Mesendoderm (in vitro differentiated cells): ENCODE data around the gene RABGAP1L.

Source experiments
- DNase-seq: peaks from one replicate; pipeline ENCODE4 v3.0.0; 2013
- H2AK5ac ChIP-seq: 2 replicates; pipeline ENCODE4 v1.6.1; 2013; ENCODE audit warnings: low read length, inconsistent platforms
- H2BK120ac ChIP-seq: 2 replicates; pipeline ENCODE4 v1.6.1; 2013; ENCODE audit warnings: low read depth, mild to moderate bottlenecking, low read length, moderate library complexity, mixed read lengths
- H2BK15ac ChIP-seq: replicated peaks from 2 replicates; pipeline ENCODE4 v1.6.1; 2013; ENCODE audit warnings: low read depth, mild to moderate bottlenecking, moderate library complexity
- H2BK5ac ChIP-seq: 2 replicates; pipeline ENCODE4 v1.6.1; 2013; ENCODE audit warnings: low read length, inconsistent platforms
- H3K18ac ChIP-seq: 2 replicates; pipeline ENCODE4 v1.6.1; 2013; ENCODE audit warnings: mild to moderate bottlenecking, low read length, mixed read lengths
- H3K23ac ChIP-seq: one replicate; pipeline ENCODE4 v1.6.1; 2013; ENCODE audit warnings: low read length
- H3K27ac ChIP-seq: 2 replicates; pipeline ENCODE4 v1.5.1; 2013; ENCODE audit warnings: low read depth, mild to moderate bottlenecking, inconsistent platforms, low read length, moderate library complexity
- H3K27me3 ChIP-seq: 2 replicates; pipeline ENCODE4 v1.6.1; 2013; ENCODE audit warnings: low read length, control low read depth, mild to moderate bottlenecking, inconsistent platforms; ENCODE audit not compliant: insufficient read depth, poor library complexity
- H3K36me3 ChIP-seq: 2 replicates; pipeline ENCODE4 v1.6.1; 2013; ENCODE audit warnings: low read length, inconsistent platforms; ENCODE audit not compliant: control insufficient read depth, insufficient read depth
- H3K4ac ChIP-seq: one replicate; pipeline ENCODE4 v1.6.1; 2013; ENCODE audit warnings: low read depth, mild to moderate bottlenecking, low read length, moderate library complexity
- H3K4me1 ChIP-seq: 2 replicates; pipeline ENCODE4 v1.6.1; 2013; ENCODE audit warnings: low read depth, low read length, inconsistent platforms; ENCODE audit not compliant: control insufficient read depth
- H3K4me2 ChIP-seq: 2 replicates; pipeline ENCODE4 v1.6.1; 2013; ENCODE audit warnings: low read length
- H3K4me3 ChIP-seq: 2 replicates; pipeline ENCODE4 v1.5.1; 2013; ENCODE audit warnings: mild to moderate bottlenecking, low read length
- H3K56ac ChIP-seq: one replicate; pipeline ENCODE4 v1.6.1; 2013; ENCODE audit warnings: low read length
- H3K79me1 ChIP-seq: 2 replicates; pipeline ENCODE4 v1.6.1; 2013; ENCODE audit warnings: low read length, inconsistent platforms
- H3K79me2 ChIP-seq: 2 replicates; pipeline ENCODE4 v1.6.1; 2013; ENCODE audit warnings: mild to moderate bottlenecking, low read length; ENCODE audit not compliant: control insufficient read depth, insufficient read depth
- H3K9ac ChIP-seq: 2 replicates; pipeline ENCODE4 v1.6.1; 2013; ENCODE audit warnings: low read length, inconsistent platforms
- H4K5ac ChIP-seq: one replicate; pipeline ENCODE4 v1.6.1; 2013; ENCODE audit warnings: low read length
- H4K8ac ChIP-seq: one replicate; pipeline ENCODE4 v1.6.1; 2013; ENCODE audit warnings: low read depth, mild to moderate bottlenecking, control low read depth, low read length, moderate library complexity
- WGBS: extraction: QIAGEN DNeasy Blood & Tissue Kit; methylation state at CpG from one replicate; pipeline ENCODE4 v1.1.7; 2013; ENCODE audit warnings: low lambda C conversion rate, missing lambda C conversion rate; ENCODE audit not compliant: insufficient coverage; ENCODE audit errors: extremely low coverage; 5-methylcytosine and 5-hydroxymethylcytosine counted together

Gene RABGAP1L

GRCh38 chr1:174797398-174797797 lies 638.1 kb downstream of the RABGAP1L start:
- Histone ChIP-seq H4K5ac (no peak overlapping the region), H3K27ac (no peak overlapping the region), H3K79me1 (no peaks in the 10 kb centered on the region), H3K23ac (no peak overlapping the region), H3K27me3 (no peaks in the 10 kb centered on the region), H2AK5ac (no peak overlapping the region), H3K36me3 (no peaks in the 10 kb centered on the region), H3K18ac (no peak overlapping the region), H3K4me2 (no peak overlapping the region), H3K4me1 (no peaks in the 10 kb centered on the region), H2BK120ac (no peak overlapping the region), H2BK5ac (no peak overlapping the region), H3K79me2 (no peaks in the 10 kb centered on the region), H4K8ac (no peak overlapping the region), H3K4me3 (no peak overlapping the region), H3K4ac (no peak overlapping the region), H3K56ac (no peak overlapping the region), H2BK15ac (no peak overlapping the region), H3K9ac (no peak overlapping the region)
- WGBS = 100% methylated on average over 2 of the region's 2 CpGs
- DNase-seq = no peak

DNA sequence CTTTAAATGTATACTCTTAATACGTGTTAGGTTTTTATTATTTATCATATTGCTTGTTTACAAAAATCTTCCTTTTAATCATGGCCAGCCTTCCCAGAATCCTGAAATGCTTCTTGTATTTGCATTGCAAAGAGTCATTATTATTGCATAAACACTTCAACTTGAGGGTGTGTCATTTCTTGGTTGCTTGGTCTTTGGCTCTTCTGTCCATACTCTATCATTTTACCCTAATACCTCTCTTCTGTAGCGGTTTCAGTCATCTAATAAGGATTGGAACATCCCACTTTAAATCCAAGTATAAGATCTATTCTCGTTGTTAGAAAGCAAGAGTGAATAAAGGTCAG lies 639.8 kb downstream of the RABGAP1L start:
- no peak overlapping the region for H3K4me3 ChIP-seq
- WGBS = no CpG with 5 or more reads among the region's 3 CpGs

DNA sequence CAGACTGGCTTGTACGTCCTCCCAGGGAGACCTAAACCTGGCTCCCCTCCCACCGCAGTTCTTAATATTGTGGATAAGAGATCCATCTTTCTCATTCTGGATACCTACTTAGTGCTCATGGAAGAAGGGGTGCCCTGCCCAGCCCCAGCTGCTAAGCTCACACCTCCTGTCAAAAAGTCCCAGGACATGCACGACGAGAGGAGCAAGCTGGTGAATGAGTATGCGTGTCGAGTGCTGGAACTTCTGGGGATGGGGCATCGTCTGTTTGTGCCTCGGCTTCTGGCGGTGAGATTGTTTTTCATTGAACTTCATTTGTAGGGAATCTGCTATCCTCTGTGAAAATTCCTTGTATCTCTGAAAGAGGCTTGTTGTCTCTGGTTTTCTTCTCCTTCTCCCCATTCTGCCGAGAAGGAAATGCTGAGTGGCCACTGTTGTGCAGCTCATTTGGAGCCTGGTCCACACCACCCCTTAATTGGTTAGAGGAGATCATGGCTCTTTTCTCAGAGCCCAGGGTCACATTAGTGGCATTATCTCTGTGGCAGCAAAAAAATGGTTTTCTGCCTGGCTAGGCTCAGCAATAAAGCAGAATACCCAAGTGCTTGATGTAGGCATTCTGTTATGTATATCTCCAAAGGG lies 641.0 kb downstream of the RABGAP1L start:
- no peaks in the 10 kb centered on the region for H3K79me1 ChIP-seq
- H3K56ac ChIP-seq = peak overlapping the region; percentile 64
- no peak overlapping the region for H2AK5ac ChIP-seq
- no peak overlapping the region for H4K8ac ChIP-seq
- WGBS = no CpG with 5 or more reads among the region's 10 CpGs
- no peak overlapping the region for H3K4me3 ChIP-seq
- H4K5ac ChIP-seq = no peak overlapping the region
- no peak overlapping the region for H3K4ac ChIP-seq
- H3K18ac ChIP-seq = no peak overlapping the region
- no peak overlapping the region for H3K27ac ChIP-seq
- peak; percentile 16 for DNase-seq
- H2BK120ac ChIP-seq = no peak overlapping the region
- peak overlapping the region; percentile 50 for H3K4me2 ChIP-seq
- H2BK5ac ChIP-seq = no peak overlapping the region
- H3K36me3 ChIP-seq = no peaks in the 10 kb centered on the region
- H3K9ac ChIP-seq = peak overlapping the region; percentile 40
- no peak overlapping the region for H3K23ac ChIP-seq
- H3K4me1 ChIP-seq = no peaks in the 10 kb centered on the region
- no peaks in the 10 kb centered on the region for H3K27me3 ChIP-seq
- H3K79me2 ChIP-seq = no peaks in the 10 kb centered on the region
- H2BK15ac ChIP-seq = no peak overlapping the region

More for the DNA sequence above, 639.8 kb downstream of the RABGAP1L start:
- H3K79me1 ChIP-seq = no peaks in the 10 kb centered on the region
- no peak overlapping the region for H4K8ac ChIP-seq
- H3K9ac ChIP-seq = no peak overlapping the region
- no peak overlapping the region for H4K5ac ChIP-seq
- H2AK5ac ChIP-seq = no peak overlapping the region
- no peaks in the 10 kb centered on the region for H3K4me1 ChIP-seq
- no peak overlapping the region for H2BK120ac ChIP-seq
- H3K4ac ChIP-seq = no peak overlapping the region
- no peak overlapping the region for H2BK15ac ChIP-seq
- no peak overlapping the region for H3K56ac ChIP-seq
- no peak overlapping the region for H3K18ac ChIP-seq
- no peaks in the 10 kb centered on the region for H3K36me3 ChIP-seq
- no peaks in the 10 kb centered on the region for H3K79me2 ChIP-seq
- no peaks in the 10 kb centered on the region for H3K27me3 ChIP-seq
- H3K27ac ChIP-seq = no peak overlapping the region
- no peak overlapping the region for H2BK5ac ChIP-seq
- H3K23ac ChIP-seq = no peak overlapping the region
- H3K4me2 ChIP-seq = no peak overlapping the region
- DNase-seq = no peak

- Histone ChIP-seq H3K4me2 (no peak overlapping the region), H3K4ac (no peak overlapping the region), H4K8ac (no peak overlapping the region), H3K4me3 (no peak overlapping the region), H3K27me3 (no peaks in the 10 kb centered on the region), H3K36me3 (no peaks in the 10 kb centered on the region), H4K5ac (no peak overlapping the region), H3K18ac (no peak overlapping the region), H3K79me2 (no peaks in the 10 kb centered on the region), H2AK5ac (no peak overlapping the region), H2BK5ac (no peak overlapping the region), H2BK15ac (no peak overlapping the region), H3K4me1 (no peaks in the 10 kb centered on the region), H3K79me1 (no peaks in the 10 kb centered on the region), H3K27ac (no peak overlapping the region), H3K23ac (no peak overlapping the region), H2BK120ac (no peak overlapping the region), H3K56ac (no peak overlapping the region), H3K9ac (no peak overlapping the region)
- DNase-seq = no peak
- WGBS = no CpG with 5 or more reads among the region's 1 CpG
Observed at GRCh38 chr1:174800876-174801275, 641.6 kb downstream of the RABGAP1L start.

- H2BK5ac ChIP-seq = no peak overlapping the region
- H3K79me1 ChIP-seq = no peaks in the 10 kb centered on the region
- H3K27me3 ChIP-seq = no peaks in the 10 kb centered on the region
- H3K79me2 ChIP-seq = no peaks in the 10 kb centered on the region
- H2AK5ac ChIP-seq = no peak overlapping the region
- no peak overlapping the region for H3K27ac ChIP-seq
- no peak overlapping the region for H3K9ac ChIP-seq
- H3K4me3 ChIP-seq = no peak overlapping the region
- no peak overlapping the region for H3K56ac ChIP-seq
- H4K8ac ChIP-seq = no peak overlapping the region
- no peak overlapping the region for H2BK15ac ChIP-seq
- no peaks in the 10 kb centered on the region for H3K36me3 ChIP-seq
- H3K4me2 ChIP-seq = no peak overlapping the region
- H3K4me1 ChIP-seq = peaks cover 2% of the 10 kb centered on the region
- H3K4ac ChIP-seq = no peak overlapping the region
- H4K5ac ChIP-seq = no peak overlapping the region
- WGBS = no CpG with 5 or more reads among the region's 2 CpGs
- H3K23ac ChIP-seq = no peak overlapping the region
- H3K18ac ChIP-seq = no peak overlapping the region
- no peak for DNase-seq
- H2BK120ac ChIP-seq = no peak overlapping the region
Observed at GRCh38 chr1:174809755-174810280, 650.5 kb downstream of the RABGAP1L start.

- no peak overlapping the region for H4K8ac ChIP-seq
- no peak overlapping the region for H2BK5ac ChIP-seq
- H3K4me3 ChIP-seq = no peak overlapping the region
- H3K4me1 ChIP-seq = peaks cover 2% of the 10 kb centered on the region
- no peak overlapping the region for H2BK15ac ChIP-seq
- H4K5ac ChIP-seq = no peak overlapping the region
- no peak overlapping the region for H3K56ac ChIP-seq
- H3K4ac ChIP-seq = no peak overlapping the region
- no peaks in the 10 kb centered on the region for H3K27me3 ChIP-seq
- no peak overlapping the region for H3K4me2 ChIP-seq
- no peak overlapping the region for H3K27ac ChIP-seq
- H3K79me2 ChIP-seq = no peaks in the 10 kb centered on the region
- no peak overlapping the region for H3K23ac ChIP-seq
- no peak overlapping the region for H2BK120ac ChIP-seq
- H3K79me1 ChIP-seq = no peaks in the 10 kb centered on the region
- H2AK5ac ChIP-seq = no peak overlapping the region
- no peak overlapping the region for H3K9ac ChIP-seq
- no peaks in the 10 kb centered on the region for H3K36me3 ChIP-seq
- DNase-seq = peak; percentile 41
- H3K18ac ChIP-seq = no peak overlapping the region
Observed at GRCh38 chr1:174812016-174812415, 652.7 kb downstream of the RABGAP1L start.
